Tibial artery (tissue), 4 donors: ENCODE results near the gene CIPC.

ENCODE experiments used
- DNase-seq, 2 donors: peaks; one replicate each; pipeline ENCODE4 v3.0.0-alpha.2; 2019
- H3K27ac ChIP-seq, 2 donors: fragments of 200-600 bp; sonication (generic) in 1 of 2; 1 replicate in 1 of 2; 2 replicates in 1 of 2; pipeline ENCODE4 v1.5.1; 2018 to 2019; ENCODE audit warnings: mild to moderate bottlenecking in 1 of 2
- H3K27me3 ChIP-seq, 2 donors: fragments of 200-600 bp; sonication (generic) in 1 of 2; one replicate each; pipeline versions ENCODE4 v1.5.1 to v1.6.0; 2016 to 2019
- H3K36me3 ChIP-seq, 3 donors: fragments of 200-600 bp; sonication (generic) in 2 of 3; one replicate each; pipeline ENCODE4 v1.5.1; 2016 to 2019; ENCODE audit warnings: mild to moderate bottlenecking in 2 of 3
- H3K4me1 ChIP-seq, 4 donors: fragments of 200-600 bp; sonication (generic) in 2 of 4; 1 replicate in 3 of 4; 2 replicates in 1 of 4; pipeline ENCODE4 v1.5.1; 2016 to 2019
- H3K4me3 ChIP-seq, 2 donors: fragments of 200-600 bp; sonication (generic) in 1 of 2; 1 replicate in 1 of 2; 2 replicates in 1 of 2; pipeline ENCODE4 v1.5.1; 2018 to 2019; ENCODE audit warnings: mild to moderate bottlenecking in 2 of 2
- H3K9me3 ChIP-seq, 3 donors: fragments of 200-600 bp; sonication (generic) in 1 of 3; one replicate each; pipeline ENCODE4 v1.5.1; 2016 to 2019
- intact Hi-C: fragments of 100-400 bp; cut with DNase I; formaldehyde crosslinking; loops from one replicate; pipeline ENCODE4 v1.15.0; 2023; ENCODE audit warnings: low total_unique reads
- TF ChIP-seq, protein P1 (sequence below), 2 experiments: fragments of 200-600 bp in 1 of 2; fragments of 450-650 bp in 1 of 2; IDR thresholded peaks; one replicate each; pipeline ENCODE4 v1.5.1; 2017 to 2019; ENCODE audit warnings: antibody characterized with exemption in 2 of 2, mild to moderate bottlenecking in 1 of 2, moderate library complexity in 1 of 2

Gene CIPC

GRCh38 chr14:77123381-77124325 is 25.6 kb downstream of the CIPC start:
- intact Hi-C loops: no loop called here
- Histone ChIP-seq H3K4me1 (peaks cover 0 to 25% (median 15%) of the 10 kb centered on the region in 4 donors), H3K27me3 (peaks cover 0 to 6% of the 10 kb centered on the region in 2 donors), H3K4me3 (no peak overlapping the region), H3K36me3 (peaks cover 4 to 24% (median 11%) of the 10 kb centered on the region in 3 donors), H3K9me3 (no peaks in the 10 kb centered on the region), H3K27ac (no peak overlapping the region)
- no peak for DNase-seq
- TF ChIP-seq, protein P1, sequence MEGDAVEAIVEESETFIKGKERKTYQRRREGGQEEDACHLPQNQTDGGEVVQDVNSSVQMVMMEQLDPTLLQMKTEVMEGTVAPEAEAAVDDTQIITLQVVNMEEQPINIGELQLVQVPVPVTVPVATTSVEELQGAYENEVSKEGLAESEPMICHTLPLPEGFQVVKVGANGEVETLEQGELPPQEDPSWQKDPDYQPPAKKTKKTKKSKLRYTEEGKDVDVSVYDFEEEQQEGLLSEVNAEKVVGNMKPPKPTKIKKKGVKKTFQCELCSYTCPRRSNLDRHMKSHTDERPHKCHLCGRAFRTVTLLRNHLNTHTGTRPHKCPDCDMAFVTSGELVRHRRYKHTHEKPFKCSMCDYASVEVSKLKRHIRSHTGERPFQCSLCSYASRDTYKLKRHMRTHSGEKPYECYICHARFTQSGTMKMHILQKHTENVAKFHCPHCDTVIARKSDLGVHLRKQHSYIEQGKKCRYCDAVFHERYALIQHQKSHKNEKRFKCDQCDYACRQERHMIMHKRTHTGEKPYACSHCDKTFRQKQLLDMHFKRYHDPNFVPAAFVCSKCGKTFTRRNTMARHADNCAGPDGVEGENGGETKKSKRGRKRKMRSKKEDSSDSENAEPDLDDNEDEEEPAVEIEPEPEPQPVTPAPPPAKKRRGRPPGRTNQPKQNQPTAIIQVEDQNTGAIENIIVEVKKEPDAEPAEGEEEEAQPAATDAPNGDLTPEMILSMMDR (IDR thresholded peaks at IDR 0.05): no peak

DNA sequence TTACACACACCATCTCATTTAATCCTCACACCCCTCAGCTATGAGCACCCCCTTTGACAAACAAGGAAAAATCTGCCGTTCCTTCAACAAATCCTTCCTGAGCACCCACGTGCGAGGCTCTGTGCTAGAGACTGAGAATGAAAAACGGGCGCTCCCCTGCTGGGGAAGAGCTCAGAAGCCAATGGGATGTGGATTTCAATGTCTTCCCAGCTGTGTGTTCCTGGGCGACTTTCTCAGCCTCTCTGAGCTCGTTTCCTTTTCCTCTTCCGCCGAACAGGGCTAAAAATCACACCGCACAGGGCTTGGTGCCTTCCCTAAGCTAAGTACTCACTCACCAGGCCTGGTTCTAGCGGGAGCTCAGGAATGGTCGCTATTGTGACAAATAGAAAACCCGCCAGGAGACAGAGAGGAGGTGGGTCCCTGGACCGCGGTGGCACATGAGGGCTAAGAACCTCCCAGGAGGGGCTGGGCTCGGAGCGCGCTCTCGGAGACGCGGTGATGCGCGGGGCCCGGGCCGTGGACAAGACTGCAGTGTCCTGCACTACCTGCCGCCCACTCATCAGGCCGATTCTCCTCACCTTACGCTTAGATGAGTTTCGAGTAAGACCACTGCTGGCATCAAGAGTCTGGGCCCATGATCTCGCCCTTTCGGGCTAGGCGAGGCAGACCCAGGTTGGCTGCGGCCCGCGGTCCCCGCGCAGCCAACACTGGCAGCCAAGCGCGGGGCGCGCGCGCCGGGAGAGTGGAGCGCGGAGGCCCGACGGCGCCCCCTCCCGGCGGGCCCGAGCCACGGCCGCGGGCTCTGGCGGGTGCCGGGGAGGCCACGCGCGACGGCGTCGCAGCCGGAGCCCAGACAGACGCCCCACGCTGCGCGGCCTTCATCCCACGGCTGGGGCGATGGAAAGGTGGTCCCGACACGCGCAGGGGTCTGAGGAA is 26.6 kb downstream of the CIPC start:
- intact Hi-C loops: no loop called here
- TF ChIP-seq, protein P1 (IDR thresholded peaks at IDR 0.05): peak; percentile 50 to 84
- Histone ChIP-seq H3K4me3 (peak overlapping the region; percentile 46 to 56), H3K27ac (no peak overlapping the region), H3K9me3 (no peaks in the 10 kb centered on the region), H3K4me1 (peaks cover 0 to 25% (median 15%) of the 10 kb centered on the region in 4 donors), H3K36me3 (peaks cover 0 to 16% (median 10%) of the 10 kb centered on the region in 3 donors), H3K27me3 (peaks cover 0 to 6% of the 10 kb centered on the region in 2 donors)
- DNase-seq: no peak

DNA sequence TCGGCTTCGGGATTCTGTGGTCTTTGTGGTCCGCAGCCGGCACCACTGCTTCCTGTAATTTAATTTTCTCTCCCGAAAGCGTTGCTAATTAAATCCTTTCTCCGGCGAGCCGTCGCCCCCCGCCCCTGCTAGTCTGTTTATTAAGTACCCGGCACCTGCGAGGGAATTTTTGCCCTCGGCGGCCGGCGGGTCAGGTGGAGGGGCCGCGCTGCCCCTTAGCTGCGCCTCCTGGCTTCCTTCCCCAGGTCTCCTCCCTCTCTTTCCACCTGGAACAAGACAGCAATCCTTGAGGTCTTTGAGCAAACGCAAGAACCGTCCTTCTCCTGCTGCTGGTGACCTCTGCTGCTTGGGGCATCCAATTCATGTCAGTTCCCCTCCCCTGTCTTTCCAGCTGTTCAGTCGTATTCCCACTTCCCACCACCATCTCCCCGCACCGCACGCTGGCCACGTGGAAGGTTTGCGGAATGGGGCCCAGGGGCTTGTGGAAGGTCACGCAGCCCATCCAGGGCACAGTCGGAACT is 27.3 kb downstream of the CIPC start:
- no peaks in the 10 kb centered on the region for H3K9me3 ChIP-seq

GRCh38 chr14:77125823-77126325 is 27.8 kb downstream of the CIPC start:
- Histone ChIP-seq H3K27ac (no peak overlapping the region), H3K27me3 (peaks cover 0 to 10% of the 10 kb centered on the region in 2 donors), H3K4me1 (peaks cover 0 to 25% (median 15%) of the 10 kb centered on the region in 4 donors), H3K9me3 (no peaks in the 10 kb centered on the region), H3K4me3 (no peak overlapping the region), H3K36me3 (peaks cover 0 to 10% (median 7%) of the 10 kb centered on the region in 3 donors)
- DNase-seq: no peak
- TF ChIP-seq, protein P1 (IDR thresholded peaks at IDR 0.05): no peak
- intact Hi-C loops: no loop called here

More for the DNA sequence above, 27.3 kb downstream of the CIPC start:
- Histone ChIP-seq H3K27ac (no peak overlapping the region), H3K27me3 (peaks cover 0 to 6% of the 10 kb centered on the region in 2 donors), H3K4me1 (peaks cover 0 to 25% (median 15%) of the 10 kb centered on the region in 4 donors), H3K4me3 (peak overlapping the region; percentile 46 to 56), H3K36me3 (peaks cover 0 to 11% (median 10%) of the 10 kb centered on the region in 3 donors)
- DNase-seq: no peak
- intact Hi-C loops: no loop called here
- TF ChIP-seq, protein P1 (IDR thresholded peaks at IDR 0.05): no peak

GRCh38 chr14:77126461-77126990 is 28.5 kb downstream of the CIPC start:
- Histone ChIP-seq H3K4me1 (peaks cover 0 to 25% (median 15%) of the 10 kb centered on the region in 4 donors), H3K36me3 (peaks cover 0 to 4% (median under 1%) of the 10 kb centered on the region in 3 donors), H3K27ac (no peak overlapping the region), H3K27me3 (peaks cover 0 to 12% of the 10 kb centered on the region in 2 donors), H3K4me3 (no peak overlapping the region), H3K9me3 (no peaks in the 10 kb centered on the region)
- intact Hi-C loops: no loop called here
- TF ChIP-seq, protein P1 (IDR thresholded peaks at IDR 0.05): no peak
- DNase-seq: no peak
